Hindlimb muscle (tissue), 1 donor: Measurements from ENCODE around the gene PRKG1. TPM values are rescaled to one million over a fixed set of nuclear protein-coding genes. Genes with fewer than 3 reads are reported as not detected.
"Not testable (repeated sequence)": the region's sequence is repeated elsewhere in the genome, so short reads cannot be mapped to it uniquely, and the experiment has no call there.

ENCODE experiments used
- DNase-seq: peaks from one replicate; pipeline ENCODE4 v3.0.0-alpha.2; 2013
- polyA plus RNA-seq: library from polyadenylated mRNA; unstranded; fragments of 120-200 nt; gene quantifications from one replicate; pipeline ENCODE4 v1.2.1, GENCODE V29; 2013; ENCODE audit not compliant: insufficient read length

The PRKG1 gene
- polyA plus RNA-seq, 1 donor: 35.5 TPM

DNA sequence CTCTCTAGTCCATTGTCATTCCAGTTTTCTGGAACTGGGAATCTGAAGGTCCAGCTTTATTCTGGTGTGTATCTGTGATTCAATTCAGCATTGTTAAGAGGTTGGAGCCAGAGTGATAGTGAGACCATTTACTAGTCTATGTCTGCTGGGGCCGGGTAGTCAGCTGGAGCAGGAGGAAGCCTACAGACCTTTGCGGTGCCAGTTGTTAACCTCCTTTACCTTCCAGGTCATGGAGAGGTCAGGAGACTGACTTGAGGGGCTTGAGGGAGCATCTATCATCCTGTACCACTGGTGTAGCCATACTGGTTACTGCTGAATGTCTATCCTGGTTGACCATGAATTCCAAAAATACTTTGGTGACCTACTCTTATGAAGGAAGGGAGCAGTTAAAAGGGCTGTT is 634.3 kb downstream of the PRKG1 start:
- DNase-seq: no peak

DNA sequence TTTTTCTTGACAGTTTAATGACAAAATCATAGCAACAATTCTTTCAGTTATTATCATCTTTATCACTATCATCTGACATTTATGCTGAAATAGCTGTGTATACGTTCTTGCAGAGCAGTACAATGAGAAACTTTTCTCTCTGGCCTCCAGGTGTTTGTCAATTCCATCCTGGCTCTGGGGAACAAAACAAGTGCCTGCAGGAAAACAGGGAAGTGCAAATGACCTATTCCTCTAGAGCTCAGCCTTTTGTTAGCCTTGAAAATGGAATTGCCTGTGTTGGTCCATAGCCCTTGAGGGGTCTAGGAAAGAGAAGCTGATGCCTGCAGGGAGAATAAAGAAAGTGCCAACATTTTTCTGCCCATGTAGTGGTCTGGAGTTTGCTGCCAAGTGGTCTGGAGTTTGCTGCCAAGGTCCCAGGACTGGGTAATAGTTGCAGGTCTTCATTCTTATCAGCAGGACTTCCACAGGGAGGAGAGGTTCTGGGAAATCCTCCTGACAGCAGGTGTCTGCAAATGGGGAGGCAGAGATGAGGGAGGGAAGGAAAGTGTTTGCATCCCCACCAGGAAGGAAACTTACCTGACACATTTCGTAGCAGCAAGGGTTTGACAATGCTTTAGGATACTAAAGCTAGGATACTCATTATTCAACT is 635.2 kb downstream of the PRKG1 start:
- DNase-seq: no peak

DNA sequence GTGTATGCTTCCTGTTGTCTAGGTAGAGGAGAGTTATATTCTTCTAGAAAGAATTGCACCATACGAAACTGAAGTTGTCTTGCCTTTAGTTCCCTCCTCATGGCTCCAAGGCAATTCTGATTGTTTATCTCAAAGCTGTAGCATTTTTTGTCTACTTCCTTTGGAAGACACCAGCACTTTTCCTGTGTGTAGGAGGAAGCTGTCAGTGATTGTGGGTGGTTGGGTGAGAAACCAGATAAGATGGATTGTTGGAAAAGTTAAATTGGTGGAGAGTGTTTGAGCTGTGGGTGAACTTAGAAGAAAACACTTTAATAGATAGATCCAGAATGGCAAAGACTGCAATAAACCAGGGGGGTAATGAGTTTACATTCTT is 637.2 kb downstream of the PRKG1 start:
- DNase-seq: no peak

DNA sequence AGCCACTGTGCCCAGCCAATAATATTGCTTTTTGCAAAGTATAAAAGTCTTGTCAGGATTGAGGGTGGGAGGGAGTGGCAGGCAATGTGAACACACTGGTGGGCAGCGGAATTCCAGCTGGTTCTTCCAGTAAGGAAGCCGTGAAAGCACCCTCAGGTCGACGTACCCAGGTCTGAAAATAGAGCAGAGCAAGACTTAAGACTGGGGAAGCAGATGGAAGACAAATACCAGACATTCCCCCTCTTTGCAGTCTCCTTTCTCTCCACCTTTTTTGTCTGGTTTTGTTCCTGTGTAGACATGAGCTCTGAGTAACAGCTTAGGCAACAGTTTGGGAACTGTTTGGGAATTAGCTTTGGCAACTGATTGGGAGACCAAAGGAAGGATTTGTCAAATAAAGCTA is 642.7 kb downstream of the PRKG1 start:
- no peak for DNase-seq

DNA sequence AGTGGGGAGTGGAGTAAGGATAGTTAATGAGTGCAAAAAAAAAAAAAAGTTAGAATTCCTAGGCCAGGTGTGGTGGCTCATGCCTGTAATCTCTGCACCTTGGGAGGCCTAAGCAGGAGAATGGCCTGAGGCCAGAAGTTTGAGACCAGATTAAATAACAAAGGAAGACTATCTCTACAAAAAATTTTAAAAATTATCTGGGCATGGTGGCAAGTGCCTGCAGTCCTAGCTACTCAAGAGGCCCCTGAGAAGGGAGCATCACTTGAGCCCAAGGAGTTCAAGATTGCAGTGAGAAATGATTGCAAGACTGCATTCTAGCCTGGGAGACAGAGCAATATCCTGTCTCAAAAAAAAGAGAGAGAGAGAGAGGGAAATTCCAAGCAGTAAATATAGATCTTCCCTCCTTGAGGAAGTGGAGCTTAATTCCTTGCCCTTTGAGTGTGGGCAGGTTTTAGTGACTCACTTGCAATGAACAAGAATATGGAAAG is 644.6 kb downstream of the PRKG1 start:
- no peak for DNase-seq

DNA sequence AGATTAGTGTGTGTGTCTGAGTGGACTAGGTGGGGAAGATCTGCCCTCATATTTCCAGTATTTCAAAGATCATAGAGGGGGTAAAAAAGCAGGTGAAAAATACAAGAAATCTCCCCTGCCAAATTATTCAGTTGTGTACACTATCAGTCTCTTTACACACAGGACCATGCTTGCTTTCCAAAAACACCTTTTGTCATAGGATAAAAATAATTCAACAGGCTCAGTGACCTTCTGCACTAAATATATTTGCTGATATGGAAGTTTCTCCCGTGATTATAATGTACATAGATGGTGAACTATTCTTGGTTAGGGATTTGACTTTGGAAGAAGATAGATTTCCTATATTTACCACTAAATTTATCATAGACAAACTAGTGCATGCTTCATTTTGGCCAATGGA is 649.8 kb downstream of the PRKG1 start:
- no peak for DNase-seq

DNA sequence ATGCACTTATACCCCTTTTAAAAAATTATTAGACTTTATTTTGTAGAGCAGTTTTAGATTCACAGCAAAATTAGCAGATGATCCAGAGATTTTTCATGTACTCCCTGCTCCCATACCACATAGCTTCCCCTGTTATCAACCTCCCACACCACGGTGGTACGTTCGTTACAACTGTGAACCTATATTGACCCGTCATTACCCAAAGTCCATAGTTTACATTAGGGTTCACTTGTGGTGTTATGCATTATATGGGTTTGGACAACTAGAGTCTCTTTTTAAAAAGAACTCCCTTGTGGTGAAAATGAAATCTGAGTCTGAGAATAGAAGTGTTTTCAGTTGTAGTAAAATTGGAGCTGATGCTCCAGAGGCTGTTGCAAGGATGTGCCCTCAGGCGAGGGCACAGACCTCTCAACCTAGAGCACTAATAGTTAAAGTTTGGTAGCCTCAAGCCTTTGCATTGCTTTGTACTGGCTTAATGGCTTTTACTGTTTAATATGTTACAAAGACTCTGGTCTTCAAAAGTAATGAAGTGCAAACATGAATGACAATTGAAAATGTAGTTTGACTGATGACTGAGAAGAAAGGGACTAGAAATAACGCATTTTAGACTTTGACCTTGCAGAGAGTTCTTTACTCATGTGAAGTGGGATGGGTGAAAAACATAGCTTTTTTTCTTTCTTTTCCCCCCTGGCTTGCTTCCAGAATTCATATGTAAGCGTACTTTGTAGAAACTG is 655.7 kb downstream of the PRKG1 start:
- no peak for DNase-seq

DNA sequence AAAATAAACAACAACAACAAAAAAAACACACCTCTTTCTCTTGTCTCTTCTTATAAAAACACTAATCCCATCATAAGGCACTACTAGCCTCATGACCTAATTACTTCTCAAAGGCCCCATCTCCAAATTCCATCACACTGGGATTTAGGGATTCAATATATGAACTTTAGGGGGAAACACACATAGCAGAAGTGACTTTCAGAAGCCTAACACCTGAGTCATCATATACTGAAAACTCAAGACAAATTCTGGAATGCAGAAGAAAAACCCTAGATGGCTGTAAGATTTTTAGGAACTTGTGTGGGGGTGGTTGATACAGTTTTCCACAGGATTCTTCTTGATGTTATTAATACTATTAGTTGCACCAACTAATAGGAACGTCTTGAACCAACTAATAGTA is 658.8 kb downstream of the PRKG1 start:
- DNase-seq: no peak

DNA sequence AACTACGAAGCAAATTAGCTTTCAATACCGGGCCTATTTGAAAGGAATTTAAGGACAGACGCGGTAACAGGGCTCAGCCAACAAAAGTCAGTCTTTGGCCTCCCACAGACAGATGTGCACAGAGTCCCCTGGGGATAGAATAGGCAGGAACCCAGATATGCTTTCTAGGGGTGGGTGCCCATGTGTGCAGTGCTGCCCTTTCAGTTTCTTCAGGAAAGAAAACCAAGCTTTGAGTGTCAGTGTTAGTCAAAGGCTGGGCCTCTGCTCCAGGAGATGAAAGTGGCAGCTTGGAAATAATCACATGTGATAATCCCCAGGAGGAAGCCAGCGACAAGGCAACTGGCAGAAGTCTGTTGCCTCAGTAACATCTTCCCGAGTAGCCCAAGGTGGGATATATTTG is 668.9 kb downstream of the PRKG1 start:
- no peak for DNase-seq

DNA sequence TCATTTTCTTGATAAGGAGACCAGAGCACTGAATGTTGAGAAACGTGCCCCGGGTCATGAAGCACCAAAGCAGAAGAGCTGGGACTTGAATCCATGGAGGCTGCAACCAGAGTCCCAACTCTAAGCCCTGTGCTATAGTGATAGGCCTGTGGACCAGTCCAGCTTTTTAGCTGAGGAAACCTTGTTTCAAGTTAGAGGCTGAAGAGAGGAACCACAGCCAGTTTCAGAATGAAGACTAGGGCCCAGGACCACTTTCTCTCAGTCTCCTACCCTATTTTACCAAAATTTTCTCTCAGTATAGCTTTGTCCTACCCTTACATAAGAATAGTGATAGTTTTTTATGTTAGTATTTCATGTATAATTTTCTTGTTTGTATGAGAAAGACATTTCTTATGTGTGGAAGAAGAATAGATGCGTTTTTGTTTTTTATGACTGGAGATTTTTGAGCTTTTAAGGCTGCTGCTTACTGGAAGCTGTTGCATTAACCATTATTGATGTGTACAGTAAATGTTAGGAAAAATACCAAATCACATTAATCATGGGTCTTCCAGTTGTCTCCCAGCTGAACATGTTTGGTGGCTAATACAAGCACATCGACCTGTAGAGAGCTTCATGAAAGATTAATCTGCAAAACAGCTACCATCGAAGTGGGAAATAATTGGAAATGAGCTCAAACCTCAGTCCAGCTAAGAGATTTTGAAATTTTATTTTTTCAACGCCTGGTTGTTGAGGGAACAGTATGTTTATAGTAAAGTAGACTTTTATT is 670.1 kb downstream of the PRKG1 start:
- no peak for DNase-seq

DNA sequence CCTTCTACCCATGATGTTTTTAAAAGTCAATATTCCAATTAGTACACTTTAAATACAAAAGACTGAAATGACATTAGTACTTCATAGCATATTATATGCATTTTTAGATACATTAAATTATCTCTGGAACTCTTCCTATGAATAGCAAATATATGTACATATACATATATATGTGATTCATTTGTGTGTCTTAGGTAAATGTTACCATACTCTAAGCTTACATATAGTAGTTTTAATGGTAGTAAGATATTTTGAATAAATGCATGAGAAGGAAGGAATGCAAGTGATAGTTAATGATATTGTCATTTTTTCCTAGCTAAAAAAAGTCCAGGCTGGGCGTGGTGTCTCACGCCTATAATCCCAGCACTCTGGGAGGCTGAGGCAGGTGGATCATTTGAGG is 671.1 kb downstream of the PRKG1 start:
- no peak for DNase-seq

DNA sequence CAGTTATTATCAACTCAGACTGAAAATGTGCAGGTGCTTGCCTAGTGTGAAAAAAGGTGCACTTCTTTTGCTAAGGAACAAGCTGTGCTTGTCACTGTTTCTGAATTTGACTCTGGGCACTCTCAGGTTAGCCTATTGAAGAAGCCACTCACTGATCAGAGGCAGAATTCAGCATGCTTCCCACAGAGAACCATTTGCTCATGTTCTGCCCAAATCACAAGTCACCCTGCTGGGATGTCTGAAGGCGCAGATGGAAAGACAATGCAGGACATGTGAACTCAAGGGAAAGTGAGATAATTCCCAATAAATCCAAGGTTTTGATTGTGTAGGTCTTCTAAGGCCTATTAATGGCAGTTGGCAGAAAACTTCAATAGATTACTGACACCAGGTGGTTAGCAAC is 672.9 kb downstream of the PRKG1 start:
- DNase-seq: no peak

DNA sequence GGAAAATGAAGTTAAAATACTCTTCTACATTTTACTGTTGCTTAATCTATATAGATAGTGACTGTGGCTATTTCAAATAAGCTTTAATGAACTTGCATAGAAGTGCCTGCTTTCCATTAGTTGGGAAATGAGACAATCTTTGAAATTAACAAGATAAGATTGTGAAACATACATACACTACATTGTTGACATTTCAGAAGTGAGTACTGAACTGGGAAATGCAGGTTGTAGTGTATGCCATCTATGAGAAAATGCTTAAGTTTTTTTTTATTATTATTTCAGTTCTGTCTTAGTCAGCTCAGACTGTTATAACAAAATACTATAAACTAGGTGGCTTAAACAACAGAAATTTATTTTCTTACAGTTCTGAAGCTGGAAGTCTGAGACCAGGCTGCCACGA is 674.7 kb downstream of the PRKG1 start:
- no peak for DNase-seq

DNA sequence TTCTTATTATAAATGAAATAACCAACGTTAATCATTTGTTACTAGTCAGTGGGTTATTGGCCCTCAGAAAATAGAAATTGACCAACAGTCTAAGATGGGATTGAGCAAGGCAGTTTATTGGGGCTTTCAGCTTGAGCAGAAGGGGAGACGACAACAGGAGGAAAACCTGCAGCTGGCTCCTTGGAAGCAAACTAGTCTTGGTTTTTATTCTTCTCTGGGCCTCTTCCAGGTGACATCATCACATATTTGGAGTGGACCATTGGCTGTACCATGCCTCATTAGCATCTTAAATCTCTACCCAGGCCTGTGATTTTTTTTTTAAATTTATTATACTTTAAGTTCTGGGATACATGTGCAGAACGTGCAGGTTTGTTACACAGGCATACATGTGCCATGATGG is 684.1 kb downstream of the PRKG1 start:
- no peak for DNase-seq

DNA sequence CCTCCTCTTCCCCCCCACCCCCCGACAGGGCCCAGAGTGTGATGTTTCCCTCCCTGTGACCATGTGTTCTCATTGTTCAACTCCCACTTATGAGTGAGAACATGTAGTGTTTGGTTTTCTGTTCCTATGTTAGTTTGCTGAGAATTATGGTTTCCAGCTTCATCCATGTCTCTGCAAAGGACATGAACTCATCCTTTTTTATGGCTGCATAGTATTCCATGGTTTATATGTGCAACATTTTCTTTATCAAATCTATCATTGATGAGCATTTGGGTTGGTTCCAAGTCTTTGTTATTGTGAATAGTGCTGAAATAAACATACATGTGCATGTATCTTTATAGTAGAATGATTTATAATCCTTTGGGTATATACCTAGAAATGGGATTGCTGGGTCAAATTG is 684.6 kb downstream of the PRKG1 start:
- not testable (repeated sequence) for DNase-seq

DNA sequence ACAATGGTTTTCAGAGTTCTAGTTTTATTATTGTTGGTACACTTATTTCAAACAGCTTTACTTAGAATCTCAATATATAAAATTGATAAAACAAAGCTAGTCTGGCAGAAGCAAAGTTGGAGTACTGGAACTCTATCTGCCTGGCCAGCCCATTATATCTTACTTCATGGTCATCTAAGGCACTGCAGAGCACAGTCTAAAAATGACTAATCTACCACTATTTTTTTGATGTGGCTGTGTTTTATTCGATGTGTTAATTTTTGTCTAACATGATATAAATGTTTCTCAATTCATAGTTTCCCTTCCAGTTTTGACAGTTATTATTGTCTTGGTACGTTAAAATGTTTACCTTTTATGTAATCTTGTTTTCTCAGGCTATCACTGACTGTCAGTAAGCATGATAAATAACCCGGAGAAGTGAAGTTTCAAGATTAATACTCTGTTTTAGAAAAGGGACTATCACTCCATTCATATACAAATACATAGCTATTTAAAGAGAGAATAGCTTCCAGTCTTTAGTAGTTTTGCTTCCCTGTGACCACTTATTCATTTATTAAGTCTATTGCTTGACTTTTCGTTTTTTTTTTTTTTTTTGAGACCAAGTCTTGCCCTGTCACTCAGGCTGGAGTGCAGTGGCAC is 685.7 kb downstream of the PRKG1 start:
- no peak for DNase-seq

DNA sequence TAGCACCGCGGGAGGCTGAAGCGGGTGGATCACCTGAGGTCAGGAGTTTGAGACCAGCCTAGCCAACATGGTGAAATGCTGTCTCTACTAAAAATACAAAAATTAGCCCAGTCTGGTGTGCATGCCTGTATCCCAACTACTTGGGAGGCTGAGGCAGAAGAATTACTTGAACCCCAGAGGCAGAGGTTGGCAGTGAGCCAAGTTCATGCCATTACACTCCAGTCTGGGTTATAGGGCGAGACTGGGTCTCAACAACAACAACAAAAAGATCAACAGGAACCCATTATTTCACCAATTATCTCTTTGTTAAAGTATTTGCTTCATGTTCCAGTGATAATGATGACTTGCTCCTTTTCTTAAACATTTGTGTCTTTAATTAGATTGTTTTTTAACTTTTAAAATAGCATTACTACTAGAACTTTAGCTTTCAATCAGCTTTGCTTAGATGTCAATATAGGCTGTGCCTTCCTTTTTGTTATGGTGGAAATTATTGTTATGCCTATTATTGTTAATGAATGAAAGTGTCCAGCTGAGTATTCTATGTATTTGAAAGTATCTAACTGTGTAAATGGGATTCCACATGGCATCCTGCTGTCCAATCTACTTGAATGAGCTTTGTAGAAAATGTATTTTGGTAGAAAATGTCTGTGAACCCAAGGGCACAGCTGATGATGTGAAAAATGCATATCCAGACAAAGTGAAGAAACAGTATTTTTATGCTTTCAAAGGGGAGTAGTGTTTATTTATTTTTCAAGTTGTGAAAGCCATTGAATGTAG is 686.8 kb downstream of the PRKG1 start:
- no peak for DNase-seq

DNA sequence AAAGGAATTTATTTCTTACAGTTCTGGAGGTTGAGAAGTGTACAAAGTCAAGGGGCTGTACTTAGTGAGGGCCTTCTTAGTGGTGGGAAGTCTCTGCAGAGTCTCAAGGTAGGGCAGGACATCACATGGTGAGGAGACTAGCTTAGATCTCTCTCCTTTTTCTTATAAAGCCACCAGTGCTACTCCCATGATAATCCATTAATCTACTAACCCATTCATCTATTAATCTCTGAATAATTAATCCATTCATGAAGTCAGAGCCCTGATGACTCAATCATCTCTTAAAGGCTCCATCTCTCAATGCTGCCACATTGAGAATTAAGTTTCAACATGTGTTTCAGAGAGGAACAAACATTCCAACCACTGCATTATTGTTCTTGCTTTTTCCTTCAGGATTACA is 689.5 kb downstream of the PRKG1 start:
- DNase-seq: no peak

DNA sequence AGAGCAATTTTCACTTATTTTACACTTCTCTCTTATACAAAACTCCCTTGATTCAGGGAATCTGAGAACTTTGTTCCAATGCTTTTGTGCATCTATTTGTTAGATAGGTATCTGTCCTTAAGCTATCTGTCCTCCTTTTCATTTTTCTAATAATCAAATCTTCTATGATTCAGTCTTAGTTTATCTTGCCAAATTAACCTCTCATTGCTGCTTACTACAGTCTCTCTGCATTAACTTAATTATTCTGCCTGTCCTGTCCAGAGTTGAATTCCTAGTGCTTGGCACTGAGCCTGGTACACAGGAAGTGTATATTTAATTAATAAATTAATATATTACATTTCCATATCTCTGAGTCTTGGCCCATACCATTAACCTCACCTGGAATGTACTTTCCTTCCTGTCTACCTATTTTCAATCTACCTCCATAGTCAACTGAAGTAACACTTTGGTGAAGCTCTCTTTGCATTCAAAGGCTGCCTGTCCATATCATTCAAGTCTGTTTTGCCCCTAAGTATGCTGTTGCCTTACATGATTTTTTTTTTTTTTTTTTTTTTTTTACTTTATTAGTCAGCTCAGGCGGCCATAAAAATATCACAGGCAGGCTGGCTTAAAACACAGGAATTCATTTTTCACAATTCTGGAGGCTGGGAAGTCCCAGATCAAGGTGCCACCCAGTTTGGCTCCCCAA is 691.1 kb downstream of the PRKG1 start:
- DNase-seq: no peak

DNA sequence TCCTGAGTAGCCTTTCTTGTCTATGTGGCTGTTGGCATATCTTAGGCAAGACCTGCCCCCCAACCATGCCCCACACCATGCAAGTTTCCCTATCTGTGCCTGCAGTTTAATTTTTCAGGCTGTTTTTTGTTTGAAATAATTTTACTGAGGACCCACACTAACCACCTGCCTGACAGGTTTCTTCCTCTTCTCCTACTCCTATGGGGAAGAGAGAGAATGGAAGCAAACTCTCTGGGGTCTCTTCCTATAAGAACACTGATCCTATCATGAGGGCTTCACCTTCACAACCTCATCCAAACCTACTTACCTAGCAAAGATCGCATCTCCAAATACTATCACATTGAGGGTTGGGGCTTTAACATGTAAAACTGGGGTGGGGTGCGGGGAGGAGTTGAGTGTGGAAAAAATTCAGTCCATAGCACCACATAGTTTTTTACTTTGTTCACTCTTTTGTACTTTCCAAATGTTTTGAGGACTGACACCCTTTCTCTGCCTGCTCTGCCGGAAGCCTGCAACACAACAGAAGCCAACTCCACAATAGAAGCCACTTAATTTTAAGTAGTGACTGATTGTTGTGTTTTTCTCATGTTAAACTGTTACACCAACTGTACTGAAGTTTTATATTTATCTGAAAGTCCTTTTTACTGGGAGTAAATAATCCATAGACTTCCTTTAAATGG is 692.3 kb downstream of the PRKG1 start:
- no peak for DNase-seq

DNA sequence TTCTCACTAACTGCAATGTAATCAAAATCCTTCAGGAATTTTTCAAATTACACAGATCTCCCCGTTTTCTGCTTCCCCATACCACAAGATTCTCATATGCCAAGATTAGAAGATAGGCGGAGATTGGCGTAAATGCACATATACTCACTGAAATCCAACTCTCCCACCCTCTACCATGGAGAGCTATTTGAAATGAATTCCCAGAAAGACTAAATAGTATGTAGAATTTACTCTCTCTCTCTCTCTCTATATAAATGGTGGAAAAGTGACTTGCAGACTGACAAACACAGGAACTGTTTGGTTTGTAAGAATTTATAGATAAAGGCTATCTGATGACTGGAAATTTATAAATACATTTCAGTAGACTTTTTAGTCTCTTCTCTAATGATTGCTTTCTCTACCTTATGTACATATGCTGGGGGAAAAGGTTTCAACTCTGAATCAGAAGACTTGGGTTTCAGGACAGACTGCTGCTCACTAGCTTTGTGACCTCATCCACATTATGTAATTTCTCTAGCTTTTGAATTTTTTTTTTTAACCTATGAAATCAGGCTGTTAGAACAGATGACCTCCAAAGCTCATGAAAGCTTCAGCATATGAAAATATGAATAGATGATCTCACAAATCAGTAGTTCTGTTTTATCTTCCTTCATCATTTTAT is 692.9 kb downstream of the PRKG1 start:
- no peak for DNase-seq
